WTC11 (cell line): ENCODE data around the gene FLNA. TPM values are rescaled to one million over a fixed set of nuclear protein-coding genes. Genes with fewer than 3 reads are reported as not detected.

Source experiments
- ATAC-seq: fragments of 200-7000 bp; cut with Tn5 transposase; 2 replicates; pipeline ENCODE4 v1.10.0; 2021; ENCODE audit warnings: mild to moderate bottlenecking, moderate library complexity
- CTCF ChIA-PET: fragments of 300-600 bp; sonication (Branson Sonifier 250); formaldehyde crosslinking; loops from one replicate; lab custom pipeline; 2021; ENCODE audit warnings: antibody characterized with exemption; lab: Charles Lee
- POLR2A ChIA-PET: fragments of 350-600 bp; sonication (Branson Sonifier 250); formaldehyde crosslinking; loops from one replicate; lab custom pipeline; 2021; ENCODE audit warnings: antibody characterized with exemption; lab: Charles Lee
- DNase-seq: peaks from one replicate; pipeline ENCODE4 v3.0.0; 2021; ENCODE audit warnings: low spot score
- H3K27ac Mint-ChIP-seq: 2 replicates; pipeline ENCODE4 v1.8.0; 2021; ENCODE audit warnings: mixed read lengths
- H3K27me3 Mint-ChIP-seq: 2 replicates; pipeline ENCODE4 v1.8.0; 2021; ENCODE audit warnings: low read depth, mild to moderate bottlenecking, moderate library complexity, mixed read lengths
- H3K36me3 Mint-ChIP-seq: 2 replicates; pipeline ENCODE4 v1.8.0; 2021; ENCODE audit warnings: mixed read lengths
- H3K4me1 Mint-ChIP-seq: 2 replicates; pipeline ENCODE4 v1.8.0; 2022; ENCODE audit warnings: mixed read lengths
- H3K4me3 Mint-ChIP-seq: 2 replicates; pipeline ENCODE4 v1.8.0; 2021; ENCODE audit warnings: mild to moderate bottlenecking, moderate library complexity, mixed read lengths
- H3K9me3 Mint-ChIP-seq: 2 replicates; pipeline ENCODE4 v1.8.0; 2021; ENCODE audit warnings: mixed read lengths
- CBFB ChIP-seq: sonication (generic); formaldehyde crosslinking; IDR thresholded peaks from 2 replicates; pipeline ENCODE4 v1.8.1; 2022; ENCODE audit warnings: mild to moderate bottlenecking, low read depth, missing genetic modification reagents
- ETV6 ChIP-seq: sonication (generic); formaldehyde crosslinking; IDR thresholded peaks from 2 replicates; pipeline ENCODE4 v1.8.1; 2022; ENCODE audit warnings: mild to moderate bottlenecking, missing genetic modification reagents
- FOXK1 ChIP-seq: sonication (generic); formaldehyde crosslinking; IDR thresholded peaks from 2 replicates; pipeline ENCODE4 v1.8.0; 2022; ENCODE audit warnings: mild to moderate bottlenecking, moderate library complexity, missing genetic modification reagents
- FOXP1 ChIP-seq: sonication (generic); formaldehyde crosslinking; IDR thresholded peaks from 2 replicates; pipeline ENCODE4 v1.8.0; 2022; ENCODE audit warnings: missing genetic modification reagents, mild to moderate bottlenecking, moderate library complexity, borderline replicate concordance
- HMGA2 ChIP-seq: fragments of 250-450 bp; sonication (Bioruptor Pico); IDR thresholded peaks from 2 replicates; pipeline ENCODE4 v1.4.0; 2021; ENCODE audit warnings: mild to moderate bottlenecking, moderate library complexity
- TEAD1 ChIP-seq: sonication (generic); formaldehyde crosslinking; IDR thresholded peaks from 2 replicates; pipeline ENCODE4 v1.8.0; 2022; ENCODE audit warnings: mild to moderate bottlenecking, missing genetic modification reagents
- TP53 ChIP-seq: sonication (generic); formaldehyde crosslinking; IDR thresholded peaks from 2 replicates; pipeline ENCODE4 v1.8.1; 2023; ENCODE audit warnings: mild to moderate bottlenecking, missing genetic modification reagents
- ZNF232 ChIP-seq: sonication (generic); formaldehyde crosslinking; IDR thresholded peaks from 2 replicates; pipeline ENCODE4 v1.8.0; 2022; ENCODE audit warnings: mild to moderate bottlenecking, missing genetic modification reagents
- ZNF263 ChIP-seq: sonication (generic); formaldehyde crosslinking; IDR thresholded peaks from 2 replicates; pipeline ENCODE4 v1.8.1; 2022; ENCODE audit warnings: low read depth, mild to moderate bottlenecking, moderate library complexity, missing genetic modification reagents
- total RNA-seq: library from RNA; stranded (reverse); gene quantifications from 3 replicates; pipeline ENCODE4 v1.2.3, GENCODE V29; 2021
- TF ChIP-seq, protein P1 (sequence below): sonication (generic); formaldehyde crosslinking; IDR thresholded peaks from 2 replicates; pipeline ENCODE4 v1.8.0; 2023; ENCODE audit warnings: missing genetic modification reagents
- TF ChIP-seq, protein P2 (sequence below): sonication (generic); formaldehyde crosslinking; IDR thresholded peaks from 2 replicates; pipeline ENCODE4 v1.8.0; 2023; ENCODE audit warnings: missing genetic modification reagents, mild to moderate bottlenecking, borderline replicate concordance
- TF ChIP-seq, protein P3 (sequence below): sonication (generic); formaldehyde crosslinking; IDR thresholded peaks from 2 replicates; pipeline ENCODE4 v1.8.1; 2023; ENCODE audit warnings: mild to moderate bottlenecking, moderate library complexity, missing genetic modification reagents

FLNA gene
- total RNA-seq, 1 experiment from 2014 or later = 1,017 TPM

DNA sequence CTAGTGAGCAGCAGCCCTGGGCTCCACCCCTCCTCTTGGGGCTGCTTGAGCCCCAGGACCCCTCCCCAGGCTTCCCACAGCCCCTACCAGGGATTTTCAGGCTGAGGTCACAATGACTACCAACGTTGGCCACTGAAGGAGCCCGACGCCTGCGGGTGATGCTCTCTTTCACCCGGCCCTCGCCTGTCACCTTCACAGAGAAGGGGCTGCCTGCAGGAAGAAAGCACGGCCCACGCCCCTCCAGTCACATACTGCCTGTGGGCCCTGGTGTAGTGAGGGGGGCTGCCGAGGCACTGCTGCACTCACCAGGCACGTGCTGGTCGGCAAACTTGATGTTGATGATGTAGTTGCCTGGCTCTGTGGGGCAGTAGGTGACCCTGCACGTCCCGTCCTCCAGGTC is 22.0 kb downstream of the FLNA start (continued):
- TF ChIP-seq, protein P1, sequence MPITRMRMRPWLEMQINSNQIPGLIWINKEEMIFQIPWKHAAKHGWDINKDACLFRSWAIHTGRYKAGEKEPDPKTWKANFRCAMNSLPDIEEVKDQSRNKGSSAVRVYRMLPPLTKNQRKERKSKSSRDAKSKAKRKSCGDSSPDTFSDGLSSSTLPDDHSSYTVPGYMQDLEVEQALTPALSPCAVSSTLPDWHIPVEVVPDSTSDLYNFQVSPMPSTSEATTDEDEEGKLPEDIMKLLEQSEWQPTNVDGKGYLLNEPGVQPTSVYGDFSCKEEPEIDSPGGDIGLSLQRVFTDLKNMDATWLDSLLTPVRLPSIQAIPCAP (CRISPR knock-in tag) = no peak
- no peak for TF ChIP-seq CBFB (CRISPR knock-in tag)
- TF ChIP-seq TEAD1 (CRISPR knock-in tag) = no peak
- no peak for TF ChIP-seq FOXK1 (CRISPR knock-in tag)
- TF ChIP-seq ZNF232 = no peak
- TF ChIP-seq, protein P2, sequence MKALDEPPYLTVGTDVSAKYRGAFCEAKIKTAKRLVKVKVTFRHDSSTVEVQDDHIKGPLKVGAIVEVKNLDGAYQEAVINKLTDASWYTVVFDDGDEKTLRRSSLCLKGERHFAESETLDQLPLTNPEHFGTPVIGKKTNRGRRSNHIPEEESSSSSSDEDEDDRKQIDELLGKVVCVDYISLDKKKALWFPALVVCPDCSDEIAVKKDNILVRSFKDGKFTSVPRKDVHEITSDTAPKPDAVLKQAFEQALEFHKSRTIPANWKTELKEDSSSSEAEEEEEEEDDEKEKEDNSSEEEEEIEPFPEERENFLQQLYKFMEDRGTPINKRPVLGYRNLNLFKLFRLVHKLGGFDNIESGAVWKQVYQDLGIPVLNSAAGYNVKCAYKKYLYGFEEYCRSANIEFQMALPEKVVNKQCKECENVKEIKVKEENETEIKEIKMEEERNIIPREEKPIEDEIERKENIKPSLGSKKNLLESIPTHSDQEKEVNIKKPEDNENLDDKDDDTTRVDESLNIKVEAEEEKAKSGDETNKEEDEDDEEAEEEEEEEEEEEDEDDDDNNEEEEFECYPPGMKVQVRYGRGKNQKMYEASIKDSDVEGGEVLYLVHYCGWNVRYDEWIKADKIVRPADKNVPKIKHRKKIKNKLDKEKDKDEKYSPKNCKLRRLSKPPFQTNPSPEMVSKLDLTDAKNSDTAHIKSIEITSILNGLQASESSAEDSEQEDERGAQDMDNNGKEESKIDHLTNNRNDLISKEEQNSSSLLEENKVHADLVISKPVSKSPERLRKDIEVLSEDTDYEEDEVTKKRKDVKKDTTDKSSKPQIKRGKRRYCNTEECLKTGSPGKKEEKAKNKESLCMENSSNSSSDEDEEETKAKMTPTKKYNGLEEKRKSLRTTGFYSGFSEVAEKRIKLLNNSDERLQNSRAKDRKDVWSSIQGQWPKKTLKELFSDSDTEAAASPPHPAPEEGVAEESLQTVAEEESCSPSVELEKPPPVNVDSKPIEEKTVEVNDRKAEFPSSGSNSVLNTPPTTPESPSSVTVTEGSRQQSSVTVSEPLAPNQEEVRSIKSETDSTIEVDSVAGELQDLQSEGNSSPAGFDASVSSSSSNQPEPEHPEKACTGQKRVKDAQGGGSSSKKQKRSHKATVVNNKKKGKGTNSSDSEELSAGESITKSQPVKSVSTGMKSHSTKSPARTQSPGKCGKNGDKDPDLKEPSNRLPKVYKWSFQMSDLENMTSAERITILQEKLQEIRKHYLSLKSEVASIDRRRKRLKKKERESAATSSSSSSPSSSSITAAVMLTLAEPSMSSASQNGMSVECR = no peak

DNA sequence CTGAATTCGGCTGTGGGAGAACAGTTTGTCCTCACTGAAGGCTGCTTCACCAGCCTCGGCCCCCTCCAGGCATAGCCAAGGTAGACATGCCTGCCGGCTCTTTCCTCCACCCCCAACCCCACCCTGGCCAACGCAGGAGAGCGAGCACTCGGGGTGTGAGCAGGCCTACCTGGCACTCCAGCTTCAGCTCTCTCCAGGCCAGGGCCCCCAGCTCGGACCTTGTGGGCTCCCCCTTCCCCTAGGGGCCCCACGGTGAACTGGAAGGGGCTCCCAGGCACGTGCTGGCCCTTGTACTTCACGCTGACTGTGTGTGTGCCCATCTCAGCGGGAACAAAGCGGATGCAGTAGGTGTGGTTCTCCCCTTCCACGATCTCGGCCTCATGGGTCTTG is 22.4 kb downstream of the FLNA start:
- Mint-ChIP-seq H3K27me3 (no peaks in the 10 kb centered on the region), H3K4me1 (peaks cover 5% of the 10 kb centered on the region; the same call in 1 of the 2 replicates), H3K4me3 (no peak overlapping the region), H3K36me3 (peaks cover 20% of the 10 kb centered on the region), H3K9me3 (no peaks in the 10 kb centered on the region), H3K27ac (no peak overlapping the region)
- DNase-seq (no peak), ATAC-seq (no peak)
- TF ChIP-seq ZNF263 = no peak
- TF ChIP-seq, protein P2 = no peak
- TF ChIP-seq ETV6 (CRISPR knock-in tag) = no peak
- CTCF ChIA-PET = no interaction called here
- POLR2A ChIA-PET = no interaction called here

DNA sequence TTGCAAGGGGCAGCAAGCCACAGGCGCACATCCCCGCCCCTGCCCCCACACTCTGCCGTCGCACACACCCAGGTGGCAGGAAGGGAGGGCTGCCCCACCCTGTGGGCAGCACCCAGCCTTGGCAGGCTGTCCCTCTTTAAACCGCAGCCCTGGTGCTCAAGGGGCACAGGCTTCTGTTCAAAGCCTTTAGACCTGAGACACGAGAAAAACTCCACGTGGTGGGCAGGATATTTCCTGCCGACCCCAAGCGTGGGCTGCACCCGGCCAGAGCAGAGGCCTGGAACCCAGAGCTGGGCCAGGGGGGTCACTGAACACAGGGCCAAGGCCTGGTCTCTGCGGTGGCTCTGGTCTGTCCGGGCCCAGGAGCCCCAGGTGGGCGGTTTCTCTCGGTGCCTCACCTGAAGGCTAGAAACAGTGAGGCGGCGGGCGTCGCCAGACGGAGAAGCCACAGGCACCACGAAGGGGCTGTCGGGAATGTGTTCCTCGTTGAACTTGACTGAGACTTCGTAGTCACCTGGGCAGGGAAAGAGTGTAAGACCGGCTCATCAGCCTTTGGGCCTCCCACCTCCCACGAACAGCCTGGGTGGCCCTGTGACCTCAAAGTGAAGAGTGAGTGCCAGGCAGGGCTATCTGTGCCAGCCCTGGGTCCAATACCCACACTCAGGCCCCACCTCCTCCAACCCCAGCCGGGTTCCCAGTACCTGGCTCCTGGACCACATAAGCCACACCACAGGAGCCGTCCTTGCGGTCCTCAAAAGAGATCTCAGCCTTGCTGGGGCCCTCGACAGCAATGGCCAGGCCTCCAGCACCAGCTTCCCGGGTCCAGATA is 23.0 kb downstream of the FLNA start:
- DNase-seq (no peak), ATAC-seq (no peak)
- H3K27me3 Mint-ChIP-seq = no peaks in the 10 kb centered on the region
- H3K9me3 Mint-ChIP-seq = no peaks in the 10 kb centered on the region
- ChIA-PET POLR2A (interaction anchor here (1.4 kb wide), 1 partner anchor 18 kb away, joined by 5 read pairs; no protein-coding TSS in a partner anchor), CTCF (no interaction called here)
- TF ChIP-seq TP53 (no peak), FOXP1 (CRISPR knock-in tag) (no peak), ETV6 (CRISPR knock-in tag) (no peak), HMGA2 (CRISPR knock-in tag) (no peak)
- TF ChIP-seq, protein P3, sequence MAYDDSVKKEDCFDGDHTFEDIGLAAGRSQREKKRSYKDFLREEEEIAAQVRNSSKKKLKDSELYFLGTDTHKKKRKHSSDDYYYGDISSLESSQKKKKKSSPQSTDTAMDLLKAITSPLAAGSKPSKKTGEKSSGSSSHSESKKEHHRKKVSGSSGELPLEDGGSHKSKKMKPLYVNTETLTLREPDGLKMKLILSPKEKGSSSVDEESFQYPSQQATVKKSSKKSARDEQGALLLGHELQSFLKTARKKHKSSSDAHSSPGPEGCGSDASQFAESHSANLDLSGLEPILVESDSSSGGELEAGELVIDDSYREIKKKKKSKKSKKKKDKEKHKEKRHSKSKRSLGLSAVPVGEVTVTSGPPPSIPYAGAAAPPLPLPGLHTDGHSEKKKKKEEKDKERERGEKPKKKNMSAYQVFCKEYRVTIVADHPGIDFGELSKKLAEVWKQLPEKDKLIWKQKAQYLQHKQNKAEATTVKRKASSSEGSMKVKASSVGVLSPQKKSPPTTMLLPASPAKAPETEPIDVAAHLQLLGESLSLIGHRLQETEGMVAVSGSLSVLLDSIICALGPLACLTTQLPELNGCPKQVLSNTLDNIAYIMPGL (CRISPR knock-in tag) = no peak
- no peak overlapping the region for H3K4me3 Mint-ChIP-seq
- H3K36me3 Mint-ChIP-seq = peaks cover 20% of the 10 kb centered on the region
- H3K4me1 Mint-ChIP-seq = peaks cover 5% of the 10 kb centered on the region; the same call in 1 of the 2 replicates
- H3K27ac Mint-ChIP-seq = no peak overlapping the region
